Frontal cortex (tissue), 4 donors: ENCODE results near the gene ATG7. TPM values are rescaled to one million over a fixed set of nuclear protein-coding genes. Genes with fewer than 3 reads are reported as not detected.
"Not testable (repeated sequence)": the region's sequence is repeated elsewhere in the genome, so short reads cannot be mapped to it uniquely, and the experiment has no call there.

Experiments used
- DNase-seq, 2 donors: peaks; one replicate each; pipeline ENCODE4 v3.0.0; 2012; ENCODE audit warnings: low spot score in 2 of 2
- FAIRE-seq: peaks from 2 replicates; lab custom pipeline; 2012; peaks lifted over from hg19 to GRCh38; lab: Jason Lieb, UNC
- total RNA-seq: library from RNA; depleted of rRNA; stranded (reverse); fragments of >200 nt; gene quantifications from one replicate; pipeline ENCODE4 v1.2.3, GENCODE V29; 2014
- donor health status: control.
- donor health status: control.
- donor health status: control.

ATG7 gene
- total RNA-seq, 1 donor from 2014 or later = 19.2 TPM

GRCh38 chr3:11591002-11591355 is 318.8 kb downstream of the ATG7 start:
- DNase-seq = no peak
- FAIRE-seq = no peak

- DNase-seq (peak in 1 of 2 donors; percentile 52), FAIRE-seq (no peak)
Measured at GRCh38 chr3:11591391-11592282, 319.4 kb downstream of the ATG7 start.

- FAIRE-seq = no peak
- DNase-seq = no peak
Measured at GRCh38 chr3:11592445-11593298, 320.5 kb downstream of the ATG7 start.

GRCh38 chr3:11593318-11594034 is 321.3 kb downstream of the ATG7 start:
- DNase-seq = no peak

GRCh38 chr3:11595024-11595423 is 322.8 kb downstream of the ATG7 start:
- DNase-seq, FAIRE-seq: not testable (repeated sequence)

More at GRCh38 chr3:11593318-11594034, 321.3 kb downstream of the ATG7 start:
- no peak for FAIRE-seq

GRCh38 chr3:11596387-11596786 is 324.2 kb downstream of the ATG7 start:
- no peak for FAIRE-seq
- no peak for DNase-seq

GRCh38 chr3:11600501-11601282 is 328.5 kb downstream of the ATG7 start:
- DNase-seq (no peak), FAIRE-seq (no peak)

GRCh38 chr3:11601446-11602238 is 329.4 kb downstream of the ATG7 start:
- DNase-seq (no peak), FAIRE-seq (no peak)

- FAIRE-seq (no peak), DNase-seq (no peak)
Measured at GRCh38 chr3:11602239-11602840, 330.1 kb downstream of the ATG7 start.

GRCh38 chr3:11602886-11603527 is 330.8 kb downstream of the ATG7 start:
- DNase-seq (no peak), FAIRE-seq (no peak)

GRCh38 chr3:11603628-11604027 is 331.4 kb downstream of the ATG7 start:
- DNase-seq (no peak), FAIRE-seq (no peak)

- DNase-seq = no peak
- FAIRE-seq = no peak
Measured at GRCh38 chr3:11604139-11604892, 332.1 kb downstream of the ATG7 start.

- FAIRE-seq (no peak), DNase-seq (no peak)
Measured at GRCh38 chr3:11605398-11605797, 333.2 kb downstream of the ATG7 start.

- DNase-seq (no peak), FAIRE-seq (no peak)
Measured at GRCh38 chr3:11606090-11606784, 334.0 kb downstream of the ATG7 start.

GRCh38 chr3:11606865-11607440 is 334.8 kb downstream of the ATG7 start:
- no peak for FAIRE-seq
- no peak for DNase-seq
